H1 (cell line): Measurements from ENCODE around the gene SVEP1.

Source experiments
- ATF3 ChIP-seq: IDR thresholded peaks from 2 replicates; pipeline ENCODE4 v1.6.1; 2011; ENCODE audit warnings: low read depth, mild to moderate bottlenecking, low read length; ENCODE audit not compliant: insufficient read depth
- CTCF ChIP-seq, 3 experiments: IDR thresholded peaks; 1 replicate in 2 of 3; 2 replicates in 1 of 3; pipeline versions ENCODE4 v1.5.1 to v1.6.1; 2011; ENCODE audit warnings: low read length in 3 of 3, mild to moderate bottlenecking in 3 of 3, inconsistent platforms in 2 of 3, low read depth in 1 of 3, moderate library complexity in 1 of 3; ENCODE audit not compliant: insufficient read depth in 1 of 3; ENCODE audit errors: control extremely low read depth in 1 of 3
- EZH2 ChIP-seq: fragments of 200-600 bp; sonication (generic); IDR thresholded peaks from 2 replicates; pipeline ENCODE4 v1.7.1; 2012; ENCODE audit warnings: low read depth, mild to moderate bottlenecking, moderate library complexity, low read length, inconsistent platforms; ENCODE audit not compliant: severe bottlenecking
- FOSL1 ChIP-seq: IDR thresholded peaks from 2 replicates; pipeline ENCODE4 v1.6.1; 2011; ENCODE audit warnings: mild to moderate bottlenecking, low read depth, low read length, moderate library complexity; ENCODE audit not compliant: insufficient read depth
- HDAC2 ChIP-seq, 2 experiments: fragments of 300-600 bp in 1 of 2; sonication (generic) in 1 of 2; IDR thresholded peaks; 2 replicates each; pipeline ENCODE4 v1.6.1; 2011 to 2012; ENCODE audit warnings: low read depth in 2 of 2, low read length in 2 of 2, mild to moderate bottlenecking in 2 of 2, moderate library complexity in 2 of 2, borderline replicate concordance in 1 of 2, inconsistent platforms in 1 of 2
- KDM5A ChIP-seq: fragments of 200-600 bp; IDR thresholded peaks from 2 replicates; pipeline ENCODE4 v1.7.1; 2012; ENCODE audit warnings: mild to moderate bottlenecking, low read length, inconsistent platforms, mixed read lengths
- MAX ChIP-seq: IDR thresholded peaks from 2 replicates; pipeline ENCODE4 v1.6.1; 2012; ENCODE audit warnings: inconsistent platforms
- POLR2A ChIP-seq, 2 experiments: IDR thresholded peaks; 1 replicate in 1 of 2; 2 replicates in 1 of 2; pipeline ENCODE4 v1.6.1; 2011; ENCODE audit warnings: low read depth in 2 of 2, low read length in 2 of 2, mild to moderate bottlenecking in 2 of 2; ENCODE audit errors: control extremely low read depth in 1 of 2
- RAD21 ChIP-seq, 2 experiments: IDR thresholded peaks in 1 of 2; conservative IDR thresholded peaks in 1 of 2; 2 replicates each; pipeline ENCODE4 v1.6.1; 2011; ENCODE audit warnings: low read depth in 2 of 2, low read length in 2 of 2, improper control_type of control experiment in 1 of 2, inconsistent platforms in 1 of 2, mild to moderate bottlenecking in 1 of 2, moderate library complexity in 1 of 2
- SIN3A ChIP-seq, 2 experiments: IDR thresholded peaks in 1 of 2; conservative IDR thresholded peaks in 1 of 2; 2 replicates each; pipeline ENCODE4 v1.6.1; 2011 to 2012; ENCODE audit warnings: low read length in 2 of 2, improper control_type of control experiment in 1 of 2, low read depth in 1 of 2, mild to moderate bottlenecking in 1 of 2
- SIX5 ChIP-seq: IDR thresholded peaks from 2 replicates; pipeline ENCODE4 v1.6.1; 2011; ENCODE audit warnings: mild to moderate bottlenecking, low read depth, low read length
- SP1 ChIP-seq: IDR thresholded peaks from 2 replicates; pipeline ENCODE4 v1.6.1; 2011; ENCODE audit warnings: low read depth, low read length
- SP2 ChIP-seq: IDR thresholded peaks from 2 replicates; pipeline ENCODE4 v1.6.1; 2012; ENCODE audit warnings: mild to moderate bottlenecking, low read length, inconsistent platforms
- ZNF274 ChIP-seq: IDR thresholded peaks from 2 replicates; pipeline ENCODE4 v1.7.0; 2012; ENCODE audit warnings: low read length, borderline replicate concordance; ENCODE audit errors: extremely low read depth

- TF ChIP-seq SP1 (no peak), SP2 (no peak), SIN3A (conservative IDR thresholded peaks at IDR 0.05 in 1 of 2, IDR thresholded peaks at IDR 0.05 in 1 of 2; ENCODE audit: low read depth in 1 of 2, low read length in 2 of 2) (no peak), CTCF (IDR thresholded peaks at IDR 0.05; ENCODE audit: control extremely low read depth in 1 of 3, insufficient read depth in 1 of 3, low read depth in 1 of 3, low read length in 3 of 3) (no peak), FOSL1 (no peak), ATF3 (no peak), HDAC2 (IDR thresholded peaks at IDR 0.05; ENCODE audit: borderline replicate concordance in 1 of 2, low read depth in 2 of 2, low read length in 2 of 2) (no peak), SIX5 (no peak), RAD21 (IDR thresholded peaks at IDR 0.05 in 1 of 2, conservative IDR thresholded peaks at IDR 0.05 in 1 of 2; ENCODE audit: low read depth in 2 of 2, low read length in 2 of 2) (no peak), POLR2A (IDR thresholded peaks at IDR 0.05; ENCODE audit: control extremely low read depth in 1 of 2, low read depth in 2 of 2, low read length in 2 of 2) (no peak), EZH2 (no peak), MAX (no peak), ZNF274 (no peak), KDM5A (no peak)
Observed at GRCh38 chr9:110405858-110406443, 173.6 kb downstream of the SVEP1 start.
